RCC 7860 (cell line): ENCODE measurements around the gene ICAM1.

Experiments used
- DNase-seq: peaks from one replicate; pipeline ENCODE4 v3.0.0-alpha.2; 2015; ENCODE audit warnings: low spot score
- FAIRE-seq: peaks from 2 replicates; lab custom pipeline; 2012; peaks lifted over from hg19 to GRCh38; lab: Jason Lieb, UNC

Gene ICAM1

GRCh38 chr19:10292206-10292788 lies 21.4 kb downstream of the ICAM1 start:
- no peak for FAIRE-seq

DNA sequence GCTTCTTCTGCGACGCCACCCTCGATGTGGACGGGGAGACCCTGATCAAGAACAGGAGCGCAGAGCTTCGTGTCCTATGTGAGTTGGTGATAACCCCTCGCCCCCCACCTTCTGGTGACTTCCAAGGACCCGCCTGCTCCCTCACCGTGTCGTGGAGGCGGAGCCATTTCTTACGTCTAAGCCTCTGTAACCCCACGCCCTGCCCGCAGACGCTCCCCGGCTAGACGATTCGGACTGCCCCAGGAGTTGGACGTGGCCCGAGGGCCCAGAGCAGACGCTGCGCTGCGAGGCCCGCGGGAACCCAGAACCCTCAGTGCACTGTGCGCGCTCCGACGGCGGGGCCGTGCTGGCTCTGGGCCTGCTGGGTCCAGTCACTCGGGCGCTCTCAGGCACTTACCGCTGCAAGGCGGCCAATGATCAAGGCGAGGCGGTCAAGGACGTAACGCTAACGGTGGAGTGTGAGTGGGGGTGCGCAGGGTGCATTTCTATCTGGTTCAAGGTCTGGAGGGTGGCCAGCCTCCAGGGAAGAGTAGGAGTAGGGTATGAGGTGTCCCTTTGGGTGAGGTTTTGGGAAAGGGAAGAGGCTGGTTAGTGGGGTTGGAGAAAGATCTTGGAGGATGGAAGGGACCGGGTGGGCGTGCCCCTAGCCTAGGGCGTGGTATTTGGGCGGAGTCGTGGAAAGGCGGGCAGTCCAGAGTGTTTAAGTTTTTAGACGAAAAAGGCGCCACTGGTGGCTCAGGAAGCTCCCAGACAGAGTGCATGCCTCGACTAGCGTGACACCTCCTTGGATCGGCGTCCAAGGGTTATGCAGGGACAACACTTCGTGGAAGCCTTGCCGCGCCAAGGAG lies 22.1 kb downstream of the ICAM1 start:
- DNase-seq: no peak
- no peak for FAIRE-seq

More at GRCh38 chr19:10292206-10292788, 21.4 kb downstream of the ICAM1 start:
- DNase-seq: no peak

DNA sequence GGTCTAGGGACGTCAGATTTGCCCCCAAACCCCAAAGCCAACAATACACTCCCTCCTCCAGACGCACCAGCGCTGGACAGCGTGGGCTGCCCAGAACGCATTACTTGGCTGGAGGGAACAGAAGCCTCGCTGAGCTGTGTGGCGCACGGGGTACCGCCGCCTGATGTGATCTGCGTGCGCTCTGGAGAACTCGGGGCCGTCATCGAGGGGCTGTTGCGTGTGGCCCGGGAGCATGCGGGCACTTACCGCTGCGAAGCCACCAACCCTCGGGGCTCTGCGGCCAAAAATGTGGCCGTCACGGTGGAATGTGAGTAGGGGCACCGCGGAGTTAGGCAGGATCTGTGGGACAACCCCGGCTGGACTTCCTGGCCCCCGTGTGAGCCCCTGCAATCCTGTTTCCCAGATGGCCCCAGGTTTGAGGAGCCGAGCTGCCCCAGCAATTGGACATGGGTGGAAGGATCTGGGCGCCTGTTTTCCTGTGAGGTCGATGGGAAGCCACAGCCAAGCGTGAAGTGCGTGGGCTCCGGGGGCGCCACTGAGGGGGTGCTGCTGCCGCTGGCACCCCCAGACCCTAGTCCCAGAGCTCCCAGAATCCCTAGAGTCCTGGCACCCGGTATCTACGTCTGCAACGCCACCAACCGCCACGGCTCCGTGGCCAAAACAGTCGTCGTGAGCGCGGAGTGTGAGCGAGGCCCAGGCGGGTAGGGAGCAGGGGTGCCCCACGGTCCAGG lies 22.9 kb downstream of the ICAM1 start:
- no peak for DNase-seq

GRCh38 chr19:10294368-10294697 lies 23.4 kb downstream of the ICAM1 start:
- DNase-seq: no peak

More for the DNA sequence above, 22.9 kb downstream of the ICAM1 start:
- FAIRE-seq: no peak

GRCh38 chr19:10295305-10295846 lies 24.5 kb downstream of the ICAM1 start:
- DNase-seq (no peak), FAIRE-seq (no peak)

More at GRCh38 chr19:10294368-10294697, 23.4 kb downstream of the ICAM1 start:
- FAIRE-seq: no peak

DNA sequence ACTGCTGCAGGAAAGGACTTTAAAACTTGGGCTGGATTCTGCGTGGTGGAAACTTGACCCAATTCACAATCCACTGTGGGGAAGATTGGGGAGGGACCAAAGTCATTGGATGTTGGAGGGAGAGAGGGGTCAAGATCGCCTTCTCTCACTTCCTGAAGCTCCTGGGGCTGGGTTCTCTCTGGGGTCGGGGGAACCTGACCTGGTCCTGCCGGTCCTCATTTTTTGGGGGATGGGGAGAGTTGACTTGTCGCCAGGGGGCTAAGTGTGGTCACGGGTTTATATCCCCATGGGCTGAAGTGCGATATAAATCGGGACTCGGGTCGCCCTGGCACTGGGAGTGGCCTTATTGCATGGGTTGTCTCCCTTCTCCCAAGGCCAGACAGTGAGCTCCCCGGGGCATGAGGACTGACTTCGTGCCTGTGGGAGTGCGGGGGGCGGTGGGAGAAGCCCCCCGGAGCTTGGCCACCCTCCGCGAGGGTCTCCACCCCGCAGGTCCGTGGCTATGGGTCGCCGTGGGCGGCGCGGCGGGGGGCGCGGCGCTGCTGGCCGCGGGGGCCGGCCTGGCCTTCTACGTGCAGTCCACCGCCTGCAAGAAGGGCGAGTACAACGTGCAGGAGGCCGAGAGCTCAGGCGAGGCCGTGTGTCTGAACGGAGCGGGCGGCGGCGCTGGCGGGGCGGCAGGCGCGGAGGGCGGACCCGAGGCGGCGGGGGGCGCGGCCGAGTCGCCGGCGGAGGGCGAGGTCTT lies 25.1 kb downstream of the ICAM1 start:
- DNase-seq (no peak), FAIRE-seq (no peak)

DNA sequence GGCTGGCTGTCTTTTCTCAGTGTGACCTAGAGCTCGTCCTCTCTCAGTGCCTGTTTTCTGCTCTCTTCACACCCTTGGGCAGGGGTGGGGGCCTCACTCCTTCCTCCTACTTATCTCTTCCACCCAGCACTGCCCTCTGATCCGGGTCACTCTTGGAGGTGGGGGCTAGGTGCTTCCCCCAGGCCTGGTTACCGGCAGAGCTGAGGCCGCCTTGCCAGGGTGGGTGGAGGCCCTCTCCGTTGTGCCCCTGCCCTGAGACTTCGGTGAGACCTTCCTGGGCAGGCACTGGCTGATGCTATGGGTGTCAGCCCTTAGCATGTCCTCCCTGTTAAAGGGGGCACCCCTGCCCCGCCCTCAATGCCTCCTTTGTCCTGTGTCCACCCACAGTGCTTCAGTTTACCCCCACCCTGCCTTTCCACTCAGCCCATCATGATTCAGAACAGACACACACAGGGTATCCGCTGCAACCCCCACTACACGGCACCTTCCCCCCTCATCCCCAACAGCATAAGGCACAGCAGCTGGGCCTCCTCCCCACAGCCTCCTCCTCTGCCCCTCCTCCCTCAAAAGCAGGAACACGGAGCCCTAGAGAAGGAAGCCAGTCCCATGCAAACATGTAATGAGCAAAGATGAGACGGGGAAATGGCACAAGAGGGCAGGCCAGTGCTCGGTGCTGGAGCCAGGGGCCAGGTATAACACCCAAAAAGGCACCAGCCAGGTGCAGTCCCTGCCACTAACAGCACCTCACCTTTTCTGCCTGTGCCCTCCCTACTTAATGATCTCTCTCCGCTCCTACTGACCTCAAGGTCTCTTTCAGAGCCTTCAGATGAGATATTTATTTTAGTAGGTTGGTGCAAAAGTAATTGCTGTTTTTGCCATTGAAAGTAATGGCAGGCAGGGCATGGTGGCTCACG lies 28.9 kb downstream of the ICAM1 start:
- DNase-seq (no peak), FAIRE-seq (no peak)

DNA sequence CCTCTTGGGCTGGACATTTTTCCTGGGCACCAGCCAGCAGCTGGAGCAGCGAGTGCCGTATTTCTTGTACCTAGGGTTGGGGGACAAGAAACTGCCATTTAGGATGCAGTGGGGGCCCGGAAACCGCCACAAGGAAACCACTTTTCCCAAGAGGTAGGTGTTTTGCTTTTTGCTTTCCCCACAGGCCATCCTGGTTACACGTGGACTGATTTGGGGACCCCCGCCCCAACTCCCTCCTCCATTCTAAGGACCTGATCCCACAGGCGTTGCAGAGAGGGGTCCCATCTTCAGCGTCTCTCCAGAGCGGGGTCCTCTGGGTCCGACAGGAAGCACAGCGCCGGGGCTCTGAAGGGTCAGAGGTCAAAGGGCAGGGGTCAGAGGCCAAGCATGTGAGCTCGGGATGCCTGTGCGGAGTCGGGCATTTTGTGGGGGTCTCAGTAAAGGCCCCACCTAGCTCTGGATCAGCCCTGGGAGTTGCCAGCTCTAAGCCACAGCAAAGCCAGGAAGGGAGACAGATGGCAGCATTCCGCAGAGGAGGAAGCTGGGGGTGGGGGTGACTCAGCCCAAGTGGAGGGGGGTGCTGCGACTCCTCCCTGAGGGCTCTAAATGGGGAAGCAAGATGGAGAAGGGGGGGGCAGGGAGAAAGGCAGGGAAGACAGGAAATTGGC lies 34.4 kb downstream of the ICAM1 start:
- FAIRE-seq: no peak
- DNase-seq: no peak

- no peak for FAIRE-seq
- no peak for DNase-seq
These were observed 35.4 kb downstream of the ICAM1 start for GRCh38 chr19:10306327-10306726.

DNA sequence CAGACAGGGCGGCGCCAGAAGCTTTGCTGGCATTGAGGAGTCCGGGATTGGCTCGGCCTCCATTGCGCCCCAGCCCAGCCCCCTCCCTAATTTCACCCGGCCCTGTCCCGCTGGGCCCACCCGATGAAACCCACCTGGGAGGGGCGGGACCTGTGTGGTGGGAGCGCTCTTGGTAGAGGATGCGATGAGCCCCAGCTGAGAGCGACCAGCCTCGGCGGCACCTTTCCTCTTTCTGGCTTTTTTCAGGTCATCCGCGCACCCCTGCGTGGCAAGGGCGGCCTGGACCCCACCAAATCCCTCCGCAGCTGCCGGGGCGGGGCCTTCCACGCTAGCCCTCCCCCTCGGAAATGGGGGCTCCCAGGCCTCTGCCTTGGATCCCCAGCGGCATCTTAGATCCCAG lies 38.5 kb downstream of the ICAM1 start, which contains the start of gene ZGLP1:
Gene ZGLP1, minus strand, starts transcription at position 393 of the 400 bp plus-strand sequence.
- FAIRE-seq: no peak

DNA sequence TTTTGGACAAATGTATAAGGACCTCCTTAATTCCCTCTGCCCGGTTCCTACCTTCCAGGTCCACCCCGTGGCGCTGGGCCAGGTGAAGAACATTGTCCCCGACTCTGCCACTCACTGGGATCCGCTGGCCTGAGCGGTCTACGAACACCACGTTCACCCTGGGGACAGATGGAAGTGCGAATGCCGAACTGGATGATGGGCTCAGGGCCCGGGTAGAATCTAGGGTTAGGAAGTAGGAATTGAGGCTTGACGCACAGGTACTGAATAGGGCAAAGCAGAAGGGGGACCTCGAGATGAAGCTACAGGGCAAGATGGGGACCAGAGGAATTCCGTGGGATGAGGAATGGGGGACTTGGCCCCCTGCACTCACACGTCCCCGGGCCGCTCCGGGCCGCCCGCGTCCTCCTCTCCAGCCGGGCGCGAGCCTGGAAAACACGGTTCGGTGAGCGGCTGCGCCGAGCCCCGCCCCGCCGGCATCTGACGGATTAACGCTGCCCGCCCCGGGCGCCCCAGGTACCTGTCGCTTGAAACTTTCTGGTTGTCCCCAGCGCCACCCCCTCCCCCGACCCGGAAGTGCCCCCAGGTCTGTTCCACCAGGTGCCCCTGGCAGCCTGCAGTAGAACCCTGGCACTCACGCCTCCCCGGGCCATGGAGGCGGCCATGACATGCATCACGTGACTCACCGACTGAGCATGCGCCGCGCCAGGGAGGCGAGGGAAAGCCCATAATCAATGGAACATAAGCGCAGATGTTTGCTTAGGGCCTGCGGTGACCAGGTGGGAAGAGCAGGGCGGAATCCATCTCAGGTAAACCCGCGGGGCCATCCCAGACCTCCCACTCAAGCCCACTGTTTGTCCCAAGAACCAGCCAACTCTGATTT lies 44.7 kb downstream of the ICAM1 start, which contains the start of gene FDX2:
Gene FDX2, minus strand, starts transcription at position 681 of the 880 bp plus-strand sequence. Its CDS starts 19 bp downstream, at position 662.
- no peak for FAIRE-seq
- peak; percentile 66 for DNase-seq

More for the DNA sequence above, 38.5 kb downstream of the ICAM1 start, which contains the start of gene ZGLP1:
- no peak for DNase-seq

DNA sequence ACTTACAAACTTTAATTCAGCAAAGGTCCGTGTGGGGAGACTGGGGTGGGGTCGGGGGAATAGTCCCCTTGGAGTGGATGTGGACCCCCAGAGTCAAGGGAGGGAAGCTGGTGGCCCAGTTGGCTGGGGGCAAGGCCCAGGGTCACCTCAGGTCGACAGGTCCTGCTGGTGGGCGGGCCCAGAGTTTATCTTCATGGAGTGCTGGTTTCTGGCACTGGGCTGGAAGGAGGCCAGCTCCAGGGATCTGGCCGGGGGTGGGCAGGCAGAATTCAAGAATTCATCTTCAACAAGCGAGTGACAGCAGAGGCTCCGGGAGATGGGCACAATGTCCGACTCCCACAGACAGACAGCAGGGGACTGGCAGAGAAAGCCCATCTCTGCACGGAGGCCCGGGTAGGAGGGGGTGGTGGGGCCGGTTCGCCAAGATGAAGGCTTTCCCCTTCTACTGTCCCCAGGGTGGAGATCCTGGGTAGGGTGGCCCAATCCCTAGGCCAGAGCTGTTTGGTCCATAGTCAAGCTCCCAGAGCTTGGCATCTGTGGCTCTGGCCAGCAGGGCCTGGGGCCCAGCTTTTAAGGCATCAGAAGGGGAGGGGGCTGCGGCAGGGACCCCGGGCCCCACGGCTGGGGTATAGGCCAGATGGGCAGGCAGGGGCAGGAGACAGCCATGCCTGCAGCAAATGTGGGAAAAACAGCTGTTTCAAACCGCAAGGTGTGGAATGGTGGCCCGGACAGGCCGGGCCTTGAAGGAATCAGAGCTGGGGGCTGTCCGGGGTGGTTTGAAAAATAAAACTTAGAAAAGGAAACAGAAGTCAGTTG lies 45.5 kb downstream of the ICAM1 start:
- FAIRE-seq (no peak), DNase-seq (no peak)

DNA sequence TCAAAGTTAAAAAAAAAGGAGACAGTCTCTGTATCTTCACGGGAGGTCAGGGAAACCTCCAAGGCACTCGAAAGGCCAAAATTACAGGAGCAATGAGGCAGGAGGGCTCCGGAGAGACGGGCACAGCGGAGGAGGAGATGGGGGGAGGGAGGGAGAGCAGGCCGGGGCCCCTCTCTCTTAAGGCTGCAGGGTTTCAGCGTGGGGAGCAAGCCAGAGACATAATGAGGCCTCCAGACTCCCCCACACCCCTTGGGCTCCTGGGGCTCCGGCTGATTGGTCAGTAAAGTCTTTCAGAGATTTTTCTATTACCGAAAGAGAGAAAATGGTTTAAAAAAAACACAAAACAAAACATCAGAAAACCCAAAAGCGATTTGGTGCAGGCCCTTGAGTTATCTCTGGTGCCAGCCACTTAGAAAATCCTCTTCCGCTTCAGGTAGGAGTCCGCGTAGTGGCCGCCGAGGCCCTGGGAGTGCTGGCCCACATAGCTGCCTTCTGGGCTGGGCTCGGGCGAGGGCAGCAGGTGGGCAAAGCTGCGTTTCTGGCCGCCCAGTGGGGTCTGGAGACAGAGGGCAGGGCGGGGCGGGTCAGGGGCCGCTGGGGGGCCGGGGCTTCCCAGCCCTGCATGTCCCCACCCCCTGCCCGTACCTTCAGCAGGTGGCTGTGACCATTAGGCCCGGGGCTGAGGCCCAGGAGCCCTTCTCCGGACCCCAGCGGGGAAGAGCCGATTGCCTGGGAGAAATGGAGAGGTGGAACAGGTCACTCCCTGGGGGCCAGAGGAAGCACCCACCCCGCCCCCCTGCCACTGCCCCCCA lies 46.3 kb downstream of the ICAM1 start:
- no peak for DNase-seq
- FAIRE-seq: no peak

- DNase-seq (no peak), FAIRE-seq (no peak)
These were observed 47.0 kb downstream of the ICAM1 start for GRCh38 chr19:10317857-10318462.

DNA sequence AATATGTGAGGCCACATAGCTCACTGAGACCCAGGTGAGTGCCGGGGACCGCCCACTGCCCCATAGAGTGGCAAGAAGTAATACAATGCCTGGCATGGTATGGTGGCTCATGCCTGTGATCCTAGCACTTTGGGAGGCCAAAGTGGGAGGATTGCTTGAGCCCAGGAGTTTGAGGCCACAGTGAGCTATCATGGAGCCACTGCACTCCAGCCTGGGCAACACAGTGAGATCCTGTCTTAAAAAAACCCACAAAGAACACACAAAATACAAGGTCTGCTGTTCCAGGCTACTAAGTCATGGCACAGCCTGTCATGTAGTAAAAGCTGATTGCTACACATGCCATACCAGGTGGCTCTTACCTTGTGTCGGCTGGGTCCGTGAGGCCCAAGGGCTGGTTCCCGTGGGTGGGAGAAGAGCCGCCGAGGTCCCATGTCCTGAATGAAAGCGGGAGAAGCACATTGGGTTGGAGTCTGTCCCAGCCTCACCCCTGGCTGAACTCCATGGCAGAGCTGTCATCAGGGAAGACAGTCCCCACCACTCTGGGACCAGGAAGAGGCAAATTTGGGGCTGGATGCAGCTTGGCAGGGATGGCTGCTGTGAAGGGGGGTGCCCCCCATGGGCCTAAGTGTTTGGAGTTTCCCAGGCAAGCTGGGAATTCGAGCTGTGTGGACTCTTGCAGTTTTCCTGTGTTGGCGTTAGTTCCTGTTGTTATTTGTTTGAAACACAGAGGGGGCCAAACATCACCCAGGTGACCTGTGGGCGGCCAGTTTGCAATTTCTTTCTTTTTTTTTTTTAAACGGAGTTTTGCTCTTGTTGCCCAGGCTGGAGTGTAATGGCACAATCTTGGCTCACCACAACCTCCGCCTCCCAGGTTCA lies 48.1 kb downstream of the ICAM1 start:
- DNase-seq (no peak), FAIRE-seq (no peak)
